ENCODE measurements around the gene LAMA5.

Gene LAMA5

DNA sequence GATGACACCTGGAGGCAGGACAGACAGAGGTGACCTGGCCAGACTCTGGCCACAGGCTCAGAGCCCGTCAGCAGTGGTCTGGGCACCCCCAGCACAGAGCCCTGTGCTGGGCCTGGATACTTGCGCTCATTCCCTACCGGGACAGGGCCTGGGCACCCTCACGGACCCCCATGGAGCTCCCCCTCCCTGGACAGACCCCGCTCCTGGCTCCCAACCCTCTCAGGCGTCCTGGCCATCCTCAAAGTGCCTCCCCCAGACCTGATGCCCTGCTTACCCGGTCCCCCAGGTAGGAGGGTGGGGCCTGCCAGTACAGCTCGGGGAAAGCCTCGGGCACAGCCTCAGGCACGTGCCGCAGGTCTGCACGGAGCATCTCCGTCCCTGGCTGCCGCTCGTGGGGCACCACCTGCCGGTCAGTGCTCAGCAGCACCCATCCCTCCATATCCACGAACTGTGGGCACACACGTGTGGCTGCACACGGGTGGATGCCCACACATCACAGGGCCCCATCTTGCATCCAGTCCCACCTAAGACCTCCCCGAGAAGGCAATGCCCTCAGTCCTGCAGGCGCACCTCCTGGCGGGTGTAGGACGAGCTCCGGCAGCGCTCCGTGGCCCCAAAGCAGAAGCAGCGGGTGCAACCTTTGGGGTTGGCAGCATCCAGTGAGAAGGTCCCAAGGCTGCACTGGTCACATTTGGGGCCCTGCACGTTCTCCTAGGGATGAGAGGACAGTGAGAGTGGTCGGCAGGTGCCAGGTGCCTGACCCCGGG lies 40.0 kb downstream of the LAMA5 start:
- DNase-seq (ENCODE audit: low read depth), result no peak

DNA sequence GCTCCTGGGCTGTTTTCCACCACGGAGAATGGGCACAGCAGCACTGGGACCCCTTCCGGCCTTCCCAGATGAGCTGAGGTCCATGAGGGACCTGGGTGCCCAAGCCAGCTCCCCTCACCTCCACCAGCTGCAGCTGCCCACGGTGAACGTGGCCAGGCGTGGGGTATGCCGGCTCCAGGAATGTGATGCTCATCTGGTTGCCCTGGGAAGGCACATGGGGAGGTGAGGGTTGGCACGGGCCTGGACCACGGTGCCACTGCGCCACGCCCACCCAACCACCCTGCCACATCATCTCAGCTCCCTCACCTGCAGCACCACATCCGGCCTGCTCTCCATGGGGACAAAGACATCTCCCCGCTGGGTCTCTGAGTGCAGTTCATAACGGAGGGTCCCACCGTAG lies 40.6 kb downstream of the LAMA5 start:
- DNase-seq (ENCODE audit: low read depth), result no peak

DNA sequence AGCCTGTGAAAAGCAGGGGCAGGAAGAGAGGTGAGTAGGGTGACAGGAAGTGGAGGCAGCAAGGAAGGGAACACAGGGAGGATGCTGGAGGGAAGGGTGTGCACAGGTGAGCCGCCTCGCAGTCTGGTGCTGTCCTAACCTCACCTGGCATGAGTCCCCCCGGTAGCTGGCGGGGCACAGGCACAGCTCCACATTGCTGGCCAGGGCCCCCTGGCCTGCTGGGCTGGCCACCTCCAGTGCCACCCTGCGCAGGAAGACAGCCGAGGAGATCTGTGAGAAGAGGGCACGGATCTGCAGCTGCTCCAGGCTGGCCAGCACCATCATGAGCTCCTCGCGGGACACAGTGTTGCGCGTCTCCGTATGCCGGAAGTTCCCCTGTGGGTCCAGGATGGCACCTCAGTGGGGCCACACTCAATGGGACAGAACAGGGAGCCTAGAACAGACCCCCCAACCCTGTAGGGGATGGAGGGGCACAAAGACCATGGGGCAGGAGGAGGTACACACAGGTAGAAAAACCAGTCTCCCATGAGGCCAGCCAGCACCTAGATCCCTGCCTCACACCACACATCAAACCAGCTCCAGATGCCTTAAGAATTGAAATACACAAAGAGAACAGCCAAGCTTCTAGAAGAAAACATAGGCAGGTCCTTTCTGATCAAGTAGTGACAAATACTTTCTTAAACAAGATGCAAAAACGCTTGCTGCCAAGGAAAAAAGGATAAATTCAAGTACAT lies 41.8 kb downstream of the LAMA5 start:
- no peak for DNase-seq (ENCODE audit: low read depth)

DNA sequence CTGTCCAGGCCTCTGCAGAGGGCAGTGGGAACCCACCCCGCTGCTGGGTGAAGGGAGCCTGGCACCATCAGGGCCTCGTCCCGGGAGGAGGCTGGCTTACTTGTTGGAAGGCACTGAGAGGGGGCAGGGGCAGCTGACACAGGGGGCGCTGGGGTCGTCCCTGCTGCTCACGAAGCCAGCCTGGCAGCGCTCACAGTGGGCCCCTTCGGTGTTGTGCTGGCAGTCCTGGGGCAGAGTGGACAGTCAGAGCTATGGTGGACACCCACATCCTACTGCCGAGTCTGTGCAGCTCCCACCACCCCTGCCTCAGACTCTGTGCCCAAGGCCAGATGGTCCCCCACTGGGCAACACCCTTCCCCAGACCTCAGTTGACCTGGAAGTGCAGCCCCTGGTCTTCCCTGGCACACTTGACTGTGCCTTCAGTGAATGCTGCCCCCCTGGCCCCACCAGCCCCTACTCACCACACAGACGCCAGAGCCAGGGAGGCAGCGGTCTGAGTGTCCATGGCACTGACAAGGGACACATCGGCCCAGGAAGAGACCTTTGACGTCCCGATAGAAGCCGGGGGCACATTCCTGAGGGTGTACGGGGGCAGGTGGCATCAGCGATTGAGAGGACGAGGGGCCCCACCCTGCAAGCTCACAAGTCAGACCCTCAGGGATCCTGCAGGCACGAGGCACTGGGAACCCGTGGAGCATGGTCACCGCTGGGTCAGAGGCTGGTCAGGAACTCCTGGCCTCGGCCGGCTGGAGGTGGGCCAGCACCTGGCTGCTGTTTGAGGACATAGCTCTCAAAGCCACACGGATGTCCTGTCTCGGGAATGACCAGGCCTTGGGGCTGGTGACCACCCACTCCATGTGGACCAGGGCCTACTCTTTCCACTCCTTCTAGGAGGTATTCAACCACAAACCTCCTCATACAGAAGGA lies 42.9 kb downstream of the LAMA5 start:
- no peak for DNase-seq (ENCODE audit: low read depth)

DNA sequence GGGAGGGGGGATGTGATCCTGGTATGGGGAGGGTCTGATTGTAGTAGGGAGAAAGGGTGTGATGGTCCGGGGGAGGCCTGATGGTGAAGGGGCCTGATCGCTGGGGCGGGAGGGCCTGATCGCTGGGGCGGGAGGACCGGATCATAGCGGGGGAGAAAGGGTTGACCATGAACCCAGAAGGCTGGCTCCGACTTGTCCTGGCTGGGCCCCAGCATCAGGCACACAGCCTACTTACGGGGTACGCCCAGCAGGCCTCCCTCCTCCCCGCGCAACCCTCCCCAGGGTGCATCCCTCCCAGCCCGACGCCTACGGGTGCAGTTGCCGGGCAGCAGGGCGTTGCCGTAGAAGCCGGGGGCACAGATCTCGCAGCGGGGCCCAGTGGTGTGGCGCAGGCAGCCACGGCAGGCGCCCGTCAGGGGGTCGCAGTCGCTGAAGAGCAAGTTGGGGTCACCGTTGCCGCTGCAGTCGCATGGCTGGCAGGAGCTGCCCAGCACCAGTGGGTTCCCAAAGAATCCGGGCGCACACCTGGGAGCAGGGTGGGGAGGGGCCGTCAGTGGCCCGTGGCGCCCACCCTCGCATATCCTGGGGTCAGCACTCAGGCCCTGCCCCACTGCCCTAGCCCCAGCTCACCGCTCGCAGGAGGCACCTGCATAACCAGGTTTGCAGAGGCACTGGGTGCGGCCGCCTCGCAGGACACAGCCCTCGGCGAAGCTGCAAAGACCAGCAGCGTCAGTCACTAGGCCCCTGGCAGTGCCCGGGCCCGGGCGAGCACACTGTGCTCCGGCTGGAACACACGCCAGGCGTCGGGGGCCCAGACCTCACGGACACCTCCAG lies 43.7 kb downstream of the LAMA5 start:
- DNase-seq (ENCODE audit: low read depth), result no peak

DNA sequence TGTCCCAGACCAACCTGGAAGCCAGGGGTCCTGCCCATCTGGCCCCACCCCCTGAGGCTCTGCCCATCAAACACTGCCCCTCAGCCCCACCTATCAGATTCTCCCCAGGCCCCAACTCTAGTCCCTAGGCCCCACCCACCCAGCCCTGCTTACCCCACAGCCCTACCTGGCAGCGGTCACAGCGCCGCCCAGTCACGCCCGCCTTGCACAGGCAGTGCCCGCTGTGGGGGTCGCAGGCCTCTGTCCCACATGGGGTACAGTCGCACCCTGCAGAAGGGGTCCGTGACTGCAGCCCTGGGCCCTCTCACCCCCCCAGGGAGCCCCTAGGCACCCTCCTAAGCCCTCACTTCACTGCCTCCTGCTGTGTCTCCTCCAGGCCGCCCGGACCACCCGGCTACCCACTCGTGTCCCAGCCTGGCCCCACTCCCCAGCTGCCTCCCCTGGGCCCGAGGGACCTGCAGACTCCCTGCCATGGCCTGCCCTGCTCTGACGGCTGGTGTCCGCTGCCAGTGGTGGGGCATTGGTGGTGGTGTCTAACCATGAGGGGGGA lies 44.5 kb downstream of the LAMA5 start:
- no peak for DNase-seq (ENCODE audit: low read depth)

DNA sequence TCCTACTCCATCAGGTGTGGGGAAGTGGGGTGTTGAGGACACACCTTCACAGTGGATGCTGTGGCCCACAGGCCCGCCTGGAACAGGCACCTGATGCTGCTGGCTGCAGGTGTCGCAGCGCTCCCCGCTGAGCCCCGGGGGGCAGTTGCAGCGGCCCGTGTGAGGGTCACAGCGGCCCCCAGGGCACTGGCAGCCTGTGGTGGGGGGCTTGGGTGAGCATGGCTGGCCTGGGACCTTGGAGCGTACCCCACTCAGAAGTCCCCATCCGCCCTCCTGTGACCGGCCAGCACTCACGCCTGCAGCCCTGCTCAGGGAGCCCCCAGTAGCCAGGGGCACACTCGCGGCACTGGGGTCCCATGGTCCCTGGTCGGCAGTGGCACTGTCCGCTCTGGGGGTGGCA lies 45.1 kb downstream of the LAMA5 start:
- no peak for DNase-seq (ENCODE audit: low read depth)

DNA sequence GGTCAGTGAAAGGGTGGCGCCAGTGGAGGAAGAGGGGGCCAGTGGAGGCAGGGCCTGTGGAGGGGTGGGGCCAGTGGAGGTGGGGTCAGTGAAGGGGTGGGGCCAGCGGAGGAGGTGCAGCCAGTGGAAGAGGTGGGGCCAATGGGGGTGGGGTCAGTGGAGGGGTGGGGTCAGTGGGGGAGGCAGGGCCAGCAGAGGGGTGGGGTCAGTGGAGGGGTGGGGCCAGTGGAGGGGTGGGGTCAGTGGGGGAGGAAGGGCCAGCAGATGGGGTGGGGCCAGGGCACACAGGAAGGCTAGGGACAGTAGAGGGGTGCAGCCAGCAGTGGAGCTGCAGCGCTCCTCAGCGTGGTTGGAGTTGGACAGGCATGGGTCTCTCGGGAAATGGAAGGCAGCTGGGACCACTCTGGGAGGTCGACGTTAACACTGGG lies 45.6 kb downstream of the LAMA5 start:
- DNase-seq (ENCODE audit: low read depth), result no peak

DNA sequence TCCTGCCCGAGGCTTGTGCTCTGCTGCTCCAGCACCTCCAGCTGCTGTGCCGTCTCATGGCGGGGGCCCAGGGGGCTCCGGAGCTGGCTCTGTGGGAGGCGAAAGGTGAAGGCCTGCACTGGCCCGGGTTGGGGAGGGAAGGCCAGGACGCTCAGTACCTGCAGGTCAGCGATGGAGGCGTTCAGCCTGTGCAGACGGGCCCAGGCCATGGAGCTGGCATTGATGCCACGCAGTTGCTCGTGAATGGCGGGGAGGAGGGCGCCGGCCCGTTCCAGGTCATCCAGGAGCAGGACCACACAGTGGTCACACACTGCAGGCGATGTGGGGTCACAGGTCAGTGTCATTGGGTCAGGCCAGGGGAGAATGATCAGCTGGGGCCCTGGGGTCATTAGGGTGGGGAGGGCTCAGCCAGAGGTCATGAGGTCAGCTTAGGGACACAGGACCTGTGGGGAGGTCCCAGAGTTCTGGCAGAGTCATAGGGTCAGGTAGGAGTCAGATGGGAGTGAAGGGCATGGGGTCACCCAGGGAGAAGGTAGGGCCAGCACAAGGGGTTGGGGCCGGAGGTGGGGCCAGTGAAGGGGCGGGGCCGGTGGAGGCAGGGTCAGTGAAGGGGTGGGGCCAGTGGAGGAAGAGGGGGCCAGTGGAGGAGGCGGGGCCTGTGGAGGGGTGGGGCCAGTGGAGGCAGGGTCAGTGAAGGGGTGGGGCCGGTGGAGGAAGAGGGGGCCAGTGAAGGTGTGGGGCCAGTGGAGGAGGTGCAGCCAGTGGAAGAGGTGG lies 46.3 kb downstream of the LAMA5 start:
- no peak for DNase-seq (ENCODE audit: low read depth)

DNA sequence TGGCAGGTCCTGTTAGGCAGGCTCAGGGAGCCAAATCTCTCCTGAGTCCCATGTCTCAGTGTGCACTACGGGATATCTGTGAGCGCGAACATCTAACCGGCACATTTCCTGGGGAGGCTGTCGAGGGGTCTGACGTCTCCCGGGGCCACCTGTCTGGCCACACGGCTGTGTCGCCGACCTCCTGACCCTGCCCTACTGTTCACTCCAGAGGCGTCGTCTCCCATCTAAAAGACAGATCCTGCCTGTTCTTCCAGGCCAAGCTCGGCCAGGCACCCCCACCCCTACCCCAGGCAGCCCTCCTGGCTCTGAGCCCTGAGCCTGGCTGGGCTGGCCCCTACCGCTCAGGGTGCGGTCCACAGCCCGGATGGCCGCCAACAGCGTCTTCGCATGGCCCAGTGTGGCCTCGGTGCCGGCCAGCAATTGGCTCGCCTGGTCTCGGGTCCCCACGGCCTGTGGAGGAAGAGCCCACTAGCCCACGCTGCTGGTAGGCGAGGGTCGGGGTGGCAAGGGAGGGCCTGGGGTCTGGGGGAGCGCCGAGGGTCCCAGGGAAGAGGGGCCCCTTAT lies 47.7 kb downstream of the LAMA5 start:
- DNase-seq (ENCODE audit: low read depth), result no peak

DNA sequence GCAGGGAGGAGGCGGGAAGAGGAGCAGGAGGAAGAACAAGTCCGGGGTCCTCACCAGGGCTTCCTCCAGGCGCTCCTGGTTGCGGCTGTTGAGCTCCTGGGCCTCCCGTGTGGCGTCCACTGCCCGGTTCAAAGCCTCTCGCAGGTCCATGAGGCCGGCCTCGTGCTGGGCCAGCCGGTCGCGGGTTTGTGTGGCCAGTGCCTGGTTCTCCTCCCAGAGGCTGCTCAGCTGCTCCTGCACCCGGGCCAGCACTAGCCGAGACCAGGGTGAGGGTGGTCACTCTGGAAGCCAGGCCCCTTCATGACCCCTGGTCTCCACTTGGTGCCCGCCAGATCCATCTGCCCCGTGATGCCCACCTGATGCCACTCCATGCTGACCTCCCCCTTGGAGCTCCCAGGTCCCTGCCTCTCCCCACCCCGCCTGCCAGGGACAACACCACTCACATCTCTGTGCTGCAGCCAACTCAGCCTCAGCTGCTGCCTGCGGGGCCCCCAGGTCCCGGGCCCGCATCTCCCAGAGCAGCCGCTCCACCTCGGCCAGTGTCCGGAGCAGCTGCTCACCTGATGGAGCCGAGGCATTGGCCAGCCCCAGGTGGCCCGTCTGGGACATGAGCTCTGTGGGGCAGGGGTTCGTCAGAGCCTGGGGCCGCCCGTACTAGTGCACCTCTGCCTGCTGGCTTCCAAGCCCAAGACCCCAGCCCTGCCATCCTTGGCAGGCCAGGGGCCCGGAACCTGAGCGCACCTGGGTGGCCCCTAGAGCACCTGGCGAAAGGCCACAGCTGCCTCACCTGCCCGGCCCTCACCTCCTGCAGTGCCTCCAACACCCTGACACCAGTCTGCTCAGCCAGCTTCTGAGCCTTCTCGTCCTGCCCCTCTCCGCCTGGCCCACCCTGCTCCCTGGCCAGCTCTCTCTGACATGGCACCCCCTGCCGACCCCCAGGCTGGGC lies 48.4 kb downstream of the LAMA5 start:
- DNase-seq (ENCODE audit: low read depth), result no peak

DNA sequence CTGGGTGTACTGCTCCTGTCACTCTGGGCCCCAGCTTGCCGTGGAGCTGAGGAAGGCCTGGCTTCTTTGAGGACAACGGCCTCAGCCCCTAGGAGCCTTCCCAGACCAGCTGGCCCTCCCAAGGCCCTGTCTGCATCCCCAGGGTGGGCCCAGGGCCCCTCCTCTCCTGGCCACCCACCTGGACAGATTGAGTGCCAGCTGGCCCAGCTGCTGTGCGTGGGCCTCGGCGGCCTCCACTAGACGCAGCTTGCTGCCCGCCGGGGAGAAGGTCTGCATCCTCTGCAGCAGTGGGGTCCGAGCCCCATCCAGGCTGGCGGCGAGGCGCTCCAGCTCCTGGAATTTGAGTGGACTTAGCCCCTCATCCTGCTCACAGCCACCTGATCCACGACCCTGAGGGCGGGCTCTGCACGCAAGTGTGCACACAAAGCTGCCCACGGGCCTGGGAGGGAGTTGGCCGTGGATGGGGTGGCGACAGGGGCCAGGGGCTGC lies 49.9 kb downstream of the LAMA5 start:
- DNase-seq (ENCODE audit: low read depth), result no peak

DNA sequence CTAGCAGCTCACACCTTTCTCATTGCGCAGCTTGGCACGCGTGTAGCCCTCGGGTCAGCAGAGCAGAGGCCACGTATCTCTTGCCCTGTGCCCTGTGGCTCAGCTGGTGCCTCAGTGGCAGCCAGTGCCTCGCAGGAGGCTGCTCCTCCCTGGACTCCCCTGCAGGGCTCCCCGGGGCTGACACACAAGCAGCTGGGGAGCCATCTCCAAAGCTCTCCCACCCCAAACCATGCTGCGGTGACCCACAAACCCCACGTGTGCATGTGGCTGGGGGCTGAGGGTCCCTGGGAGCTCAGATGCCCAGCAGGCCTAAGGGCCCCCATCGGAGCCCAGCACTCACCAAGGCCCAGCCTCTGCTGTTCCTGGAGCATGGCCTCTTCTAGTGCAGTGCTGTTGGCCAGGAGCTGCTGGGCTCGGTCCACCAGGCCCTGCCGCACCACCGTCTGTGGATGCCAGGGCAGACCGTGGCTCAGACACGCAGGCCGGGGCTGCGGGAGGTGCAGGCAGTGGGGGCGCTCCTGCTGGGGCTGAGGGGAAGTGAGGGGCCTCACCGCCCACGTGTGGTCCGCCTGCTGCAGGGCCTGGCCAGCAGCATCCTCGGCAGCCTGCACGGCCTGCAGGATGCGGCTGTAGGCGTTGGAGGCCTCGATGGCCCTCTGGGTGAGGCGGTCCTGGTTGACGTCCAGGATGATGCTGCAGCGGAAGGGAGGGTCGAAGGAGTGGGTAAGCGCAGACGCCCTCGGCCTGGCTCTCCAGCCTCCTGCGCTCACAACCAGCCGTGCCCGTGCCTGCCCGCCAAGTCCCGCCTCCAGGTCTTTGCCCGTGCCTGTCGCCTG lies 50.6 kb downstream of the LAMA5 start:
- DNase-seq (ENCODE audit: low read depth), result no peak

DNA sequence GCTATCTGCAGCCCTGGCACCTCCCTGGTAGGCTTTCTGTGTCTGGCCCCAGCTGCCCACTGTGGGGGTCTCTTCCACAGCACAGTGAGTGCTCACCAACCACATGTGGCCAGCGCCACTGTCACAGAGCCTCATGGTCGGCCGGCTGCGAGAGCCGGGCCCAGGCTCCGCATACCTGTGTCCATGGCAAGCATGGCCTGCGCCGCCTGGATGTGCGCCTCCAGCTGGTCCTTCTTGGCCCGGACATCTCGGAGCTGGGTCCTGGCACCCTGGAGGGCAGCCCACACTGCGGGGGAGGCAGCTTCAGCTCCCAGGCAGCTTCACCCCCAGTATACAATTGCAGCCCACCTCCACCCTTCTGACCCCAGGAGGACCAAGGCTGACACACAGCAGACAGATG lies 51.3 kb downstream of the LAMA5 start:
- DNase-seq (ENCODE audit: low read depth), result no peak

DNA sequence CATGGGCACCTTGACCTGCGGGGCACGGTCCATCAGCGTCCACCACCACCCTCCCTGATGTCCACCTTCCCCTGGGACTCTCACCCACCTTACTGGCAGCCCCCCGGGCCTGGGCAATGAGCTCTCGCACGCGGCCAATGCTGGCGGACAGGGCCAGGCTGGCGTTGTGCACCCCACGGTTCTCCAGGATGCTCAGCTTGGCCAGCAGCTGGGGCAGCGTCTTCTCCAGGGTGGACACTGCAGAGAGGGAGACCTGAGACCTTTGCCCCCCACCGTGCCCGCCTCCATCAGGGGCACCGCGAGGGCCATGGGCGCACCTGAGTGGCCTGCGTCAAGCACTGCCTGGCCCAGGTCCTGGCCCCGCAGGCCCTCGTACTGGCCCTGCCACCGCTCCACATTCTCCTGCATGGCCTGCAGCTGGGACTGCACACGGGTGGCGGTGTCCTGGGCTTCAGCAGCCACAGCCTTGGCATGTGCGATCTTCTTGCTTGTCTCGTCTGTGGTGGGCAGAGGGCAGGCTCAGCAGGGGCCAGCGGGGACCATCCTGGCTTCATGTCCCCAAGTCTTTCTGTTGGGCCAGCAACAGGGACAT lies 52.3 kb downstream of the LAMA5 start:
- DNase-seq (ENCODE audit: low read depth), result no peak

DNA sequence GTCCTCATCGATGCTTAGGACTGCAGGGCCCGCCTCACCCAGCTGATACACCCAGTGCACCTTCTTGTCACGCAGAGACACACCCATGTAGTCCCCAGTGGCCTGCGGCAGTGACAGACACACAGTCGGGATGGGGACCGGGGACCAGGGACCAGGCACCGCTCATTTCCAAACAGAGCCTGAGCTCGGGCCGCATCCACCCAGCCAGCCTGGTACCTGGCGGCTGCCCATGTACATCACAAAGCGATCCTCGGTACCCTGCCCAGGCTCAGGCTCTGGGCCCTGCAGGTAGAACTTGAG lies 52.8 kb downstream of the LAMA5 start:
- DNase-seq (ENCODE audit: low read depth), result no peak

DNA sequence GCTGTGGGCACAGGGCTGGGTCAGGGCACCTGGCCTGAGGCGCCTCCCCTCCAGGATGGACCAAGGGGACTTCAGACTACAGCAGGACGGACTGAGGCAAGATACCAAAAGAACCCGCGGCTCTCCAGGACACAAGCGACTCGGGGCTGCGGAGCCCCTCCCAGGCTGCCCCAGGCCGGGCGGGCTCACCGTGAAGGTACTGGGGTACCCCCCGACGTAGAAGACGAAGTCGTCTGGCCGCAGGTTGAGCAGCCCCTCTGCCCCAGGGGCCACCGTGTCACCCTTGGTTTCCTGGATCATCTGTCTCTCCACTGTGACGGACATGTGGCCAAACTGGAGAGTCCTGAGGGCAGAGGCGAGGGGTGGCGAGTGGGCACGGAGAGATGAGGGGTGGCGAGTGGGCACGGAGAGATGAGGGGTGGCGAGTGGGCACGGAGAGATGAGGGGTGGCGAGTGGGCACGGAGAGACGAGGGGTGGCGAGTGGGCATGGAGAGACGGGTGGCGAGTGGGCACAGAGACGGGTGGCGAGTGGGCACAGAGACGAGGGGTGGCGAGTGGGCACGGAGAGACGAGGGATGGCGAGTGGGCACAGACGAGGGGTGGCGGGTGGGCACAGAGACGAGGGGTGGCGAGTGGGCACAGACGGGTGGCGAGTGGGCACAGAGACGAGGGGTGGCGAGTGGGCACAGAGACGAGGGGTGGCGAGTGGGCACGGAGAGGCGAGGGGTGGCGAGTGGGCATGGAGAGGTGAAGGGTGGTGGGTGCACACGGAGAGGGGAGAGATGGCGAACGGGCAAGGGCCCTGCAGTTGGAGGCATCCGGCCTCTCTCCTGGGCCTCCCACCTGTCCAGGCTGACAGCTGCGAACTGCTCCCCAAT lies 53.4 kb downstream of the LAMA5 start:
- no peak for DNase-seq (ENCODE audit: low read depth)

All from stimulated activated CD8-positive, alpha-beta memory T cell treated with anti-CD3 and anti-CD28 coated beads, Interleukin-4, amount 100 ng/mL, for 24 hours (primary cell).